ENCODE results near the gene DEPP1. TPM values are rescaled to one million over a fixed set of nuclear protein-coding genes. Genes with fewer than 3 reads are reported as not detected.

DEPP1 gene
- total and polyA plus RNA-seq, 2 of the 13 experiments (the other 11 are each of a cell fraction or from before 2014, with no cell fraction given) = 14.8 to 270 TPM

- 97% methylated on average over 3 of the region's 8 CpGs for WGBS (ENCODE audit: low lambda C conversion rate)
- intact Hi-C loops (cut with micrococcal nuclease; ENCODE audit: unreplicated experiment) (loop anchor here (5.0 kb wide), 1 partner anchor 60 kb away; no protein-coding TSS in a partner anchor), in situ Hi-C loops (cut with HindIII; ENCODE audit: extremely low pct_ligation_motif_present, low pct_unique_long_range_greater_than_20kb) (no loop called here)
- ChIA-PET POLR2A (interaction anchor here (1.0 to 12.0 kb wide), 4 partner anchors 12 to 60 kb away, joined by 5 to 863 read pairs (median 24); partner anchors contain the start of genes DEPP1 and RASSF4), CTCF (ENCODE audit: low intra/inter-chr PET ratio, low total read pairs) (no interaction called here)
- TF ChIP-seq U2AF1 (optimal IDR thresholded peaks at IDR 0.05; ENCODE audit: low read depth, low read length) (no peak), PAF1 (CRISPR knock-in tag; IDR thresholded peaks at IDR 0.05) (no peak), MEIS2 (CRISPR knock-in tag; IDR thresholded peaks at IDR 0.05) (no peak), ZNF264 (CRISPR knock-in tag; IDR thresholded peaks at IDR 0.05) (no peak), RBM22 (optimal IDR thresholded peaks at IDR 0.05; ENCODE audit: low read length) (peak; percentile 27), ZBTB38 (CRISPR knock-in tag; IDR thresholded peaks at IDR 0.05) (peak; percentile 66; the same call in 1 of the 2 replicates), PCBP1 (IDR thresholded peaks at IDR 0.05; ENCODE audit: borderline replicate concordance, low read depth, low read length) (no peak), RBFOX2 (IDR thresholded peaks at IDR 0.05; ENCODE audit: low read depth, low read length) (0 out of 2 replicates have a peak, but pooled peaks have one; percentile 0)
- H3K9me3 ChIP-seq (ENCODE audit: low read length) = no peaks in the 10 kb centered on the region
- FAIRE-seq (no peak), ATAC-seq (no peak), DNase-seq (ENCODE audit: low spot score) (no peak)
- no peak overlapping the region for H3K4me3 ChIP-seq (replicated peaks in 1 of 3; ENCODE audit: insufficient read depth in 1 of 3, low read depth in 2 of 3, low read length in 3 of 3)
- BruUV-seq (replicated peaks) = no TSS peak
- H4K20me1 ChIP-seq (ENCODE audit: insufficient read depth, low read length) = no peaks in the 10 kb centered on the region
- H3K36me3 ChIP-seq (replicated peaks in 1 of 2; ENCODE audit: control insufficient read depth in 1 of 2, insufficient read depth in 2 of 2, low read length in 2 of 2) = peaks cover 14 to 28% of the 10 kb centered on the region in 2 experiments; a peak in 4 of 5 replicates
- no peak overlapping the region for H3K9ac ChIP-seq (ENCODE audit: insufficient read depth, low read depth, low read length)
- peaks cover 91% of the 10 kb centered on the region for H3K4me1 ChIP-seq (ENCODE audit: insufficient read depth, low read length)
- H3K79me2 ChIP-seq (ENCODE audit: insufficient read depth, low read length) = no peaks in the 10 kb centered on the region
- peak overlapping the region; percentile 11 for H3K27ac ChIP-seq (ENCODE audit: extremely low read length, insufficient read depth, low read length)
- no peak overlapping the region for H3K4me2 ChIP-seq (ENCODE audit: low read depth, low read length)
- H2AFZ ChIP-seq (ENCODE audit: low read length) = no peak overlapping the region
- no peaks in the 10 kb centered on the region for H3K27me3 ChIP-seq (ENCODE audit: control insufficient read depth in 1 of 2, insufficient read depth in 2 of 2, low read length in 2 of 2)
Observed at GRCh38 chr10:44992732-44993225, 14.2 kb upstream of the DEPP1 start.
